Measurements from ENCODE around the gene ACTN2. TPM values are rescaled to one million over a fixed set of nuclear protein-coding genes. Genes with fewer than 3 reads are reported as not detected.

The ACTN2 gene
- total and polyA plus RNA-seq, 2 donors (not counting 3 experiments of a cell fraction or from before 2014, with no cell fraction given): 0.22 to 0.55 TPM

DNA sequence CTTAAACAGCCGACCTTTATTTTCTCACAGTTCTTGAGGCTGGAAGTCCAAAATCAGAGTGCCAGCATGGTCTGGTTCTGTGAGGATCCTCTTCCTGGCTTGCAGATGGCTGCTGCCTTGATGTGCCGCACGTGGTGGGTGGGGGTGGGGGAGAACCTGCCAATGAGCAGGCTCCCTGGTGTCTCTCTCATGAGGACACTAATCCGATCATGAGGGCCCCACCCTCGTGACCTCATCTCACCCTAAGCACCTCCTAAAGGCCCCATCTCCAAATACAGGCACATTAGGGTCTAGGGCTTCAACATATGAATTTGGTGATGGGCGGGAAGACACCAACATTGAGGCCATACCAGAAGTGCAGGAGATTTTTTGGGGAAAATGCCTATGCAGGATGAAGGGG, 37.8 kb downstream of the ACTN2 start:
- POLR2A ChIA-PET: no interaction called here
- DNase-seq (ENCODE audit: low read depth, low spot score) (no peak), FAIRE-seq (no peak)
- H3K27ac ChIP-seq (ENCODE audit: insufficient read depth, low read depth, low read length): no peak overlapping the region
- H3K9me3 ChIP-seq (replicated peaks; ENCODE audit: control insufficient read depth, insufficient read depth, low read length): no peaks in the 10 kb centered on the region
- H3K4me3 ChIP-seq (replicated peaks in 1 of 3; ENCODE audit: insufficient read depth in 1 of 3, low read depth in 1 of 3, low read length in 3 of 3): no peak overlapping the region
- no peak for TF ChIP-seq POLR2A (IDR thresholded peaks at IDR 0.05; ENCODE audit: low read depth, low read length)
- TF ChIP-seq EZH2 (IDR thresholded peaks at IDR 0.05; ENCODE audit: borderline replicate concordance, low read depth, low read length, severe bottlenecking): no peak
- TF ChIP-seq, protein P1, sequence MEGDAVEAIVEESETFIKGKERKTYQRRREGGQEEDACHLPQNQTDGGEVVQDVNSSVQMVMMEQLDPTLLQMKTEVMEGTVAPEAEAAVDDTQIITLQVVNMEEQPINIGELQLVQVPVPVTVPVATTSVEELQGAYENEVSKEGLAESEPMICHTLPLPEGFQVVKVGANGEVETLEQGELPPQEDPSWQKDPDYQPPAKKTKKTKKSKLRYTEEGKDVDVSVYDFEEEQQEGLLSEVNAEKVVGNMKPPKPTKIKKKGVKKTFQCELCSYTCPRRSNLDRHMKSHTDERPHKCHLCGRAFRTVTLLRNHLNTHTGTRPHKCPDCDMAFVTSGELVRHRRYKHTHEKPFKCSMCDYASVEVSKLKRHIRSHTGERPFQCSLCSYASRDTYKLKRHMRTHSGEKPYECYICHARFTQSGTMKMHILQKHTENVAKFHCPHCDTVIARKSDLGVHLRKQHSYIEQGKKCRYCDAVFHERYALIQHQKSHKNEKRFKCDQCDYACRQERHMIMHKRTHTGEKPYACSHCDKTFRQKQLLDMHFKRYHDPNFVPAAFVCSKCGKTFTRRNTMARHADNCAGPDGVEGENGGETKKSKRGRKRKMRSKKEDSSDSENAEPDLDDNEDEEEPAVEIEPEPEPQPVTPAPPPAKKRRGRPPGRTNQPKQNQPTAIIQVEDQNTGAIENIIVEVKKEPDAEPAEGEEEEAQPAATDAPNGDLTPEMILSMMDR (IDR thresholded peaks at IDR 0.05; ENCODE audit: extremely low read depth in 1 of 2, insufficient read depth in 1 of 2, low read depth in 1 of 2, low read length in 2 of 2): no peak
- TF ChIP-seq FOS (IDR thresholded peaks at IDR 0.05; ENCODE audit: borderline replicate concordance, insufficient read depth, low read length): no peak
- TF ChIP-seq POLR2AphosphoS5 (IDR thresholded peaks at IDR 0.05; ENCODE audit: insufficient read depth, low read depth, low read length): no peak
- no peak for TF ChIP-seq JUN (IDR thresholded peaks at IDR 0.05; ENCODE audit: borderline replicate concordance, insufficient read depth, insufficient read length, low read depth)
- no peak for TF ChIP-seq MYC (IDR thresholded peaks at IDR 0.05; ENCODE audit: low read depth, low read length)
- no peak for TF ChIP-seq GATA2 (IDR thresholded peaks at IDR 0.05; ENCODE audit: insufficient read depth, insufficient read length, low read depth, low read length)
- TF ChIP-seq, protein P2, sequence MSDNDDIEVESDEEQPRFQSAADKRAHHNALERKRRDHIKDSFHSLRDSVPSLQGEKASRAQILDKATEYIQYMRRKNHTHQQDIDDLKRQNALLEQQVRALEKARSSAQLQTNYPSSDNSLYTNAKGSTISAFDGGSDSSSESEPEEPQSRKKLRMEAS (IDR thresholded peaks at IDR 0.05; ENCODE audit: insufficient read depth, insufficient read length): no peak
- dilution Hi-C loops (cut with MboI; ENCODE audit: extremely low pct_ligation_motif_present, low sequenced_read_pairs) (no loop called here), intact Hi-C loops (cut with micrococcal nuclease) (no loop called here)
- no peak overlapping the region for H2AFZ ChIP-seq (ENCODE audit: low read depth, low read length)
- CTCF ChIA-PET: no interaction called here
- no peaks in the 10 kb centered on the region for H3K79me2 ChIP-seq (ENCODE audit: control insufficient read depth, insufficient read depth, low read length)
- no peak overlapping the region for H3K9ac ChIP-seq (replicated peaks; ENCODE audit: extremely low read depth, insufficient read depth, low read length)
- no peaks in the 10 kb centered on the region for H3K27me3 ChIP-seq (ENCODE audit: control insufficient read depth in 2 of 2, insufficient read depth in 2 of 2, low read length in 2 of 2)
- no peaks in the 10 kb centered on the region for H3K36me3 ChIP-seq (ENCODE audit: control insufficient read depth in 2 of 2, extremely low read depth in 1 of 2, insufficient read depth in 2 of 2, low read length in 2 of 2)
- no peaks in the 10 kb centered on the region for H3K4me1 ChIP-seq (ENCODE audit: control insufficient read depth, extremely low read depth, insufficient read depth, low read length)
- BruUV-seq (replicated peaks): no TSS peak
- H3K4me2 ChIP-seq (ENCODE audit: insufficient read depth, low read length): no peak overlapping the region
- H4K20me1 ChIP-seq (replicated peaks; ENCODE audit: control insufficient read depth, extremely low read depth, insufficient read depth, low read length): no peaks in the 10 kb centered on the region
- no peaks in the 10 kb centered on the region for H3K9me1 ChIP-seq (replicated peaks; ENCODE audit: control insufficient read depth, extremely low read depth, insufficient read depth, low read length)

Measured in endothelial cell of umbilical vein (primary cell).